HL-60 (cell line): ENCODE results near the gene ITGA5.

Experiments used
- DNase-seq, 2 experiments: peaks; one replicate each; pipeline ENCODE4 v3.0.0-alpha.2; 2010 to 2020; ENCODE audit warnings: low read depth in 1 of 2, low spot score in 1 of 2
- H3K27ac ChIP-seq: fragments of 250-450 bp; sonication (Bioruptor Pico); replicated peaks from 2 replicates; pipeline ENCODE4 v1.5.1; 2020; ENCODE audit warnings: mild to moderate bottlenecking, moderate library complexity
- H3K27me3 ChIP-seq: fragments of 250-450 bp; sonication (Bioruptor Pico); 2 replicates; pipeline ENCODE4 v1.5.1; 2021; ENCODE audit warnings: mild to moderate bottlenecking, moderate library complexity; ENCODE audit not compliant: insufficient read depth, poor library complexity, severe bottlenecking
- H3K4me3 ChIP-seq: replicated peaks from 2 replicates; pipeline ENCODE4 v1.5.1; 2011; ENCODE audit warnings: mild to moderate bottlenecking, control low read depth, low read length; ENCODE audit not compliant: insufficient read depth
- GABPA ChIP-seq: IDR thresholded peaks from 2 replicates; pipeline ENCODE4 v1.6.1; 2012; ENCODE audit warnings: low read depth
- POLR2AphosphoS5 ChIP-seq: IDR thresholded peaks from 2 replicates; pipeline ENCODE4 v1.6.1; 2012; ENCODE audit warnings: low read depth
- SPI1 ChIP-seq: IDR thresholded peaks from 2 replicates; pipeline ENCODE4 v1.6.1; 2012; ENCODE audit warnings: low read depth, mild to moderate bottlenecking, borderline replicate concordance
- TF ChIP-seq, protein P1 (sequence below): IDR thresholded peaks from 2 replicates; pipeline ENCODE4 v1.6.1; 2012; ENCODE audit warnings: low read depth; ENCODE audit not compliant: insufficient replicate concordance
- TF ChIP-seq, protein P2 (sequence below): IDR thresholded peaks from one replicate; pipeline ENCODE4 v1.5.1; 2011; ENCODE audit warnings: low read length, control low read depth, inconsistent platforms; ENCODE audit not compliant: insufficient read depth

The ITGA5 gene

DNA sequence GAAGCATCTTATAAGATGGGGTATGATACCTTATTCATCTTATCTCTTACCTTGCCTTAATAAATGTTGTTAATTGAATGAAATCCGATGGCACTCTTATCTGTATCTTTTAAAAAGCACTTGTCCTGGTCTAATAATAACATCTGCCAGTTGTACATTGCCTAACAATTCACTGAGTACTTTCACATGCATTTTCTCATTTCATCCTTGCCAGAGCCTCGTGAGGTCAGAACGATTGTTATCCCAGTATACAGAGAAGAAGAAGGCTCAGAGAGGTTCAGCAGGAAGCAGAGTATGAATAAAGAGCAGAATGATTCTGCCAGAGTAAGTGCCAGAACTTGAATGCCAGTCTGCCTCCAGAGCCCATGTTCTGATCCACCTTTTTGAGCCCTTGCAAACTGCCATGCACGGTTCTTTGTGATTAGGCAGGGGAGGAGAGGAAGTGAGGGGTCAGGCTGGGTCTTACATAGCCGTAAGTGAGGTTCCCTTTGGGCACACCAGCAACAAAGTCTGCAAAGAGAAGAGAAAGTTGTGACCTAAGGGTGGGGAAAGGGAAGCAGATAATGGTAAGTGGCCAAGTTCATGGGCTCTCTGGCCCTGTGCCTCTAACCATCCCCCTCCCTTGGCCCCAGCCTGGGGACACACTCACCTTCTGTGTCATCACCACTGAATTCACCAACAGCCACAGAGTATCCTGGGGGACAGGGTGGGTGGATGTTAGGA is 11.7 kb downstream of the ITGA5 start:
- Histone ChIP-seq H3K27ac (0 out of 2 replicates have a peak overlapping the region, but pooled peaks have one; percentile 0), H3K4me3 (no peak overlapping the region), H3K27me3 (no peaks in the 10 kb centered on the region)
- DNase-seq = peak; percentile 46 to 88
- peak; percentile 71 for TF ChIP-seq SPI1
- no peak for TF ChIP-seq POLR2AphosphoS5
- TF ChIP-seq GABPA = no peak
- TF ChIP-seq, protein P1, sequence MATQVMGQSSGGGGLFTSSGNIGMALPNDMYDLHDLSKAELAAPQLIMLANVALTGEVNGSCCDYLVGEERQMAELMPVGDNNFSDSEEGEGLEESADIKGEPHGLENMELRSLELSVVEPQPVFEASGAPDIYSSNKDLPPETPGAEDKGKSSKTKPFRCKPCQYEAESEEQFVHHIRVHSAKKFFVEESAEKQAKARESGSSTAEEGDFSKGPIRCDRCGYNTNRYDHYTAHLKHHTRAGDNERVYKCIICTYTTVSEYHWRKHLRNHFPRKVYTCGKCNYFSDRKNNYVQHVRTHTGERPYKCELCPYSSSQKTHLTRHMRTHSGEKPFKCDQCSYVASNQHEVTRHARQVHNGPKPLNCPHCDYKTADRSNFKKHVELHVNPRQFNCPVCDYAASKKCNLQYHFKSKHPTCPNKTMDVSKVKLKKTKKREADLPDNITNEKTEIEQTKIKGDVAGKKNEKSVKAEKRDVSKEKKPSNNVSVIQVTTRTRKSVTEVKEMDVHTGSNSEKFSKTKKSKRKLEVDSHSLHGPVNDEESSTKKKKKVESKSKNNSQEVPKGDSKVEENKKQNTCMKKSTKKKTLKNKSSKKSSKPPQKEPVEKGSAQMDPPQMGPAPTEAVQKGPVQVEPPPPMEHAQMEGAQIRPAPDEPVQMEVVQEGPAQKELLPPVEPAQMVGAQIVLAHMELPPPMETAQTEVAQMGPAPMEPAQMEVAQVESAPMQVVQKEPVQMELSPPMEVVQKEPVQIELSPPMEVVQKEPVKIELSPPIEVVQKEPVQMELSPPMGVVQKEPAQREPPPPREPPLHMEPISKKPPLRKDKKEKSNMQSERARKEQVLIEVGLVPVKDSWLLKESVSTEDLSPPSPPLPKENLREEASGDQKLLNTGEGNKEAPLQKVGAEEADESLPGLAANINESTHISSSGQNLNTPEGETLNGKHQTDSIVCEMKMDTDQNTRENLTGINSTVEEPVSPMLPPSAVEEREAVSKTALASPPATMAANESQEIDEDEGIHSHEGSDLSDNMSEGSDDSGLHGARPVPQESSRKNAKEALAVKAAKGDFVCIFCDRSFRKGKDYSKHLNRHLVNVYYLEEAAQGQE = no peak
- TF ChIP-seq, protein P2, sequence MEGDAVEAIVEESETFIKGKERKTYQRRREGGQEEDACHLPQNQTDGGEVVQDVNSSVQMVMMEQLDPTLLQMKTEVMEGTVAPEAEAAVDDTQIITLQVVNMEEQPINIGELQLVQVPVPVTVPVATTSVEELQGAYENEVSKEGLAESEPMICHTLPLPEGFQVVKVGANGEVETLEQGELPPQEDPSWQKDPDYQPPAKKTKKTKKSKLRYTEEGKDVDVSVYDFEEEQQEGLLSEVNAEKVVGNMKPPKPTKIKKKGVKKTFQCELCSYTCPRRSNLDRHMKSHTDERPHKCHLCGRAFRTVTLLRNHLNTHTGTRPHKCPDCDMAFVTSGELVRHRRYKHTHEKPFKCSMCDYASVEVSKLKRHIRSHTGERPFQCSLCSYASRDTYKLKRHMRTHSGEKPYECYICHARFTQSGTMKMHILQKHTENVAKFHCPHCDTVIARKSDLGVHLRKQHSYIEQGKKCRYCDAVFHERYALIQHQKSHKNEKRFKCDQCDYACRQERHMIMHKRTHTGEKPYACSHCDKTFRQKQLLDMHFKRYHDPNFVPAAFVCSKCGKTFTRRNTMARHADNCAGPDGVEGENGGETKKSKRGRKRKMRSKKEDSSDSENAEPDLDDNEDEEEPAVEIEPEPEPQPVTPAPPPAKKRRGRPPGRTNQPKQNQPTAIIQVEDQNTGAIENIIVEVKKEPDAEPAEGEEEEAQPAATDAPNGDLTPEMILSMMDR = no peak

DNA sequence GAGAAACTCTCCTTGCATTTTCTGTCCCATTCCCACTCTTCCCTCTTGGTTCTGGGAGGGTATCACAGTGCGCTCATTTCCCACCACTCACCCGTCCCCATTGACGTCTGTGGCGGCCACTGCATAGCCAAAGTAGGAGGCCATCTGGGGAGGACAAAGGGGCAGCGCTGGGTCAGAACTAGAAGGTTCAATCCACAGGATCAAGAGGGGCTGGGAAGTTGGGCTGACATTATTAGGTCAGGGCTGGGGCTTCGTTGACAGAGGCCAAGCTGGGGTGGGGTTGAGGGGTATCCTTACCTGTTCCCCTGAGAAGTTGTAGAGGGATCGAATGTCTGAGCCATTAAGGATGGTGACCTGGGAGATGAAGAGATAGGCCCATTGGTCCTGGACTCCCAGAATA is 13.5 kb downstream of the ITGA5 start:
- H3K4me3 ChIP-seq = no peak overlapping the region
- TF ChIP-seq, protein P2 = no peak
- TF ChIP-seq, protein P1 = no peak
- TF ChIP-seq GABPA (no peak), SPI1 (no peak), POLR2AphosphoS5 (0 out of 2 replicates have a peak, but pooled peaks have one; percentile 31)
- DNase-seq = no peak
- H3K27me3 ChIP-seq = no peaks in the 10 kb centered on the region
- no peak overlapping the region for H3K27ac ChIP-seq

GRCh38 chr12:54405106-54405505 is 14.0 kb downstream of the ITGA5 start:
- DNase-seq = no peak
- no peaks in the 10 kb centered on the region for H3K27me3 ChIP-seq
- H3K4me3 ChIP-seq = no peak overlapping the region
- TF ChIP-seq, protein P2 = no peak
- TF ChIP-seq POLR2AphosphoS5 (no peak), SPI1 (no peak), GABPA (no peak)
- H3K27ac ChIP-seq = no peak overlapping the region
